Retina (tissue), 1 donor: ENCODE measurements around the gene TLE7.
A peak's percentile ranks its signal among the peaks of the same experiment; 100 is the strongest.

ENCODE experiments used
- DNase-seq: peaks from one replicate; pipeline ENCODE4 v3.0.0-alpha.2; 2016

TLE7 gene

DNA sequence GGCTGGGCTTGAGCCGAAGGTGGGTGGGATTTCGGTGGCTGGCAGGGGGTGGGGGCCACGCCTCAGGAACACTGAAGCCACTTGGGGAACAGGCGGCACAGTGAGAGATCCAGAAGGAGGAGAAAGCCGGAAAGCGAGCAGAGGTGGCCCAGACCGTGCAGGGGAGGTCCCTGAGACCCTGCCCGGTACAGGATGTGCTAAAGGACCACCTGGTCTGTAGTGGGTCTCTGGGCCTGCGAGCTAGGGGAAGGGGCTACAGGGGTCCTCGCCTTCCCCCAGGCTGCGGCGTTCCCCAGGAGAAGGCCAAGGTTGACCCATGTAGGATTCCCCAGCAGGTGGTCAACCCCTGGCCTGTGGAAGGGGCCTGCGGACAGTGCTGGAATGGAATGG, at the start of gene TLE7:
TSS of gene TLE7 (minus strand) at position 4 of the 390 bp plus-strand sequence. CDS start 8,730 bp downstream, outside the sequence.
- DNase-seq: no peak

DNA sequence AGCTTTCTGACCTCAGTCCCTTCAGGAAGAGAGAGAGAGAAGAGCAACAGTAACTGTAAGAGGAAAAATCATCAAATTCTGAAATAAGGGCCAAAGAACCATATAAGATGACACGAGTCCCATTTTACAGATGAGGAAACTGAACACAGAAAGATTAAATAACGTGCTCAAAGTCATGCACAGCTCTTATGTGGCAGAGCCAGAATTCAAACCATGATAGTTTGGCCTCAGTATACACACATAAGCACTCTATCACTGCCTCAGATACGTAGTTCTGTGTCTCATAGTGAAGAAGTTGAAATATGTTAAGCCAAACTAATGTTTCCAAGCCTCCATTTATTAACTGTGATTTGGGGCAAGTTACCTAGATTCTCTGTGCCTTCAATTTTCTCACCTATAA, 49.2 kb upstream of the TLE7 start:
- DNase-seq: no peak

DNA sequence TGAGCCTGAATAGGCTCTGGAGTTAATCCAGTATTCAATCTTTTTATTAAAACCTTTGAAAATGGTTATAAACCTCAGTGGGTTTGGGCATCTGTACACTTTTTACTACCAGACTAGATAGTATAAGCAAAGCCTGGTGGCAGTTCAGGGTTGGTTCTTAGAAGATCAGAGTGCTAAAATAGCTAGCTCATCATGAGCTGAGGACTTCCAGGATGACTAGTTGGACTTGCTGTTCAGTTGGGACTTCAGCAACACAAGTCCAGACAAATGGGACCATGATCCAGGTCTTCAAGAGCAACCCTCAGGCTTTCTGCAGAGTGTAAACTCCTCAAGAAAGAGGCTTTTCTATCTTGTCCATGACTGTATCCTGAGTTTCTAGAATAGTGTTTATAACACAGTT, 48.5 kb upstream of the TLE7 start:
- no peak for DNase-seq

DNA sequence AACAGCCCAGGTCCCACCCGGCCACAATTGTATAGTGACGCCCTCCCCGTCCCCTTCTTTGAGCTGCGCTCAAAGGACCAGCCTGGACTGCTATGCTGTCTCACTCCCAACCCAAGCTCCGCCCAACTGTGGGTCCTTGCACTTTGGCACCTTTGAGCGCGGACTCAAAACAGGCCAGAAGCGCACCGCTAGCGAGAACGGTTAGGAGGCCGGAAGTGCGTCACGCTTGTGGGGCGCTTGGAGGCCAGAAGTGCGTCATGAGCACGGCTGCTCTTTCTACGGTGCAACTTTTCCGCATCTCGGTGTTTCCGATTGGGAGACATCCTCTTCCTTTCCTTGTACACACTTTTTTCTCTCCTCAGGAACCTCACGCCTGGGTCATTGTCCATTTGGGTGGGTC, 47.3 kb upstream of the TLE7 start, which contains the start of gene ZNF19:
TSS of gene ZNF19 (minus strand) at position 203 of the 400 bp plus-strand sequence. CDS start 7,210 bp downstream, outside the sequence.
- DNase-seq: no peak

DNA sequence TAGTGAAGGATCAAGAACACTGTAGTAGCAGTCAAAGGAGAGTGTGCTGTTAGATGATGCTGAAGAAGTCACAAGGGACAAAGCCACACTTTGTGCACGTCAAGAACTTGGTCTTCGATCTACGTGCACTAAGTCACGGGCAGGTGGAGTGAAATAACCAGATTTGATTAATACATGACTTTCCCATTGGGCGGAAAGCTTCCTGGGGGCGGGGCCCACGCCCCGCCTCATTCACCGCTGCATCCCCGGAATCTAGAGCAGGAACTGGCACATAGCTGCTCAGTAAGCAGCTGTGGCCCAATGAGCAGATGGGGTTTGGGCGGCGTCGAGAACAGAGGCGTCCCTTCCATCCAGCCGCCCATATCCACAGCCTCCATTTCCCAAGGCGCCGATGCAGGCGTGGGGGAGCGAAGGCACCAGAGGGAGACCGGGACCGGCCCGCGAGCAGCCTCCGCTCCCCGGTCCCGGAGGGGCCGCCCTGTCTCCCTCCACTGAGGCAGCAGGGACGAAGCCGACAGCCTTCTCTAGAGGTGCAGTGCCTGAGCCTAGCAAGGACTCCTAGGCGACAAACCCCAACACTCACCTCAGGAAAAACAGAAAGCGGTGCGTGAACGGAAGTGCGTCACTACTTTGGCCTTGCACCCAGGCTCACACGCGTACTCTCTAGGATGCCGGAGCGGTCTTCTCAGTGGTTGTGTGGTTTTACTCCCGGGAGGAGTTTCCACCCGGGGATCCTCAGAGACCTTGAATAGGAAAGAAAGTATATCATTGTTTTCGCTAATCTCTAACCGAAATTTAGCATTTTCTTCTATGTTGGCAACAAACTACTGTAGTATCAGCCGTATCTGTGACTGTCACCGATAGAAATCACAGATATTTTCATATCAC, 42.4 kb upstream of the TLE7 start:
- DNase-seq: peak; percentile 95

DNA sequence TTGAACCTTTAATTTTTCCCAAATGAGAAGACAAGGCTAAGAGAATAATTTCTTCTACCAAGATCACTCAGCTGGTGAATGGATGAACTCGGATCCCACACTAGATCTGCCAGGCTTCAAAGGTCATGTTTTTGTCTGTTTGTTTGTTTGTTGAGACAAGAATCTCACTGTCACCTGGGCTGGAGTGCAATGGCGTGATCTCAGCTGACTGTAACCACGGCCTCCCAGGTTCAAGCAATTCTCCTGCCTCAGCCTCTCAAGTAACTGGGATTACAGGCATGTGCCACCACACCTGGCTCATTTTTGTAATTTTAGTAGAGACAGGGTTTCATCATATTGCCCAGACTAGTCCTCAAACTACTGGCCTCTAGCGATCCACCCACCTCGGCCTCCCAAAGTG, 40.7 kb upstream of the TLE7 start:
- DNase-seq: no peak

DNA sequence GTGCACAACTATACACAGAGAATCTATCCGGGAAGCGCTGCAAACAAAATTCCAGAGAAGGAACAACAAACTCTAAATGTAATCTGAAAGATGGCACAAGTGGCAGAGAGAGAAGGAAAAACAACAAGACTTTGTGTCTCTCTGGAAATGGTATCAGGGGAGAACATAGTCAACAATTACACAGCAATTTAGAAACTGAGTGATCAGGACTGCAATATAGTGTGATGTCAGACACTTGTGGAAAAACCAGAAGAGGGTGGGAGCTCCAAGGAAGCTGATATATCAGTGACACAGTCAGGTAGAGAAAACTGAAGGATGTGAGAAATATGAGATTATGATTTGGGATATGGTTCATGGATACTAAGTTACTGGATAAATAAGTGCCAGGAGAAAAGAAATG, 39.1 kb upstream of the TLE7 start:
- no peak for DNase-seq

DNA sequence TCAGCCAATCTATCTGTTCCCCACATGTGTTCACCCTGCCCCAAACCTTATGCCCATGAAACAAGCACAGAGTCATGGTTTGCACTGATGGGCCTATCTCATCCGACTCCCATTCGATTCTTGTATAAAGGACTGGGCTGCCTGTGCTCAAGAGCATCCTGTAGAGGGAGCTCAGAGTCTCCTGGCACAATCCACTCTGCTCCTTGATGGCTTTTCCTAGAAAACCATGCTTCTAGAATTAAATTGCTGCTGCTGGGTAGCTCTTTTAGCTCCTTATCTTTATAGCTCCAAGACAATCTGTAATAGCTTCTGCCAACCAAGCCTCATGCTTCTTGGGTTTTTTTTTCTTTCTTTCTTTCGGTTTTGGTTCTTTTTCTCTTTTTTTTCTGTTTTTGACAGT, 37.6 kb upstream of the TLE7 start:
- no peak for DNase-seq

DNA sequence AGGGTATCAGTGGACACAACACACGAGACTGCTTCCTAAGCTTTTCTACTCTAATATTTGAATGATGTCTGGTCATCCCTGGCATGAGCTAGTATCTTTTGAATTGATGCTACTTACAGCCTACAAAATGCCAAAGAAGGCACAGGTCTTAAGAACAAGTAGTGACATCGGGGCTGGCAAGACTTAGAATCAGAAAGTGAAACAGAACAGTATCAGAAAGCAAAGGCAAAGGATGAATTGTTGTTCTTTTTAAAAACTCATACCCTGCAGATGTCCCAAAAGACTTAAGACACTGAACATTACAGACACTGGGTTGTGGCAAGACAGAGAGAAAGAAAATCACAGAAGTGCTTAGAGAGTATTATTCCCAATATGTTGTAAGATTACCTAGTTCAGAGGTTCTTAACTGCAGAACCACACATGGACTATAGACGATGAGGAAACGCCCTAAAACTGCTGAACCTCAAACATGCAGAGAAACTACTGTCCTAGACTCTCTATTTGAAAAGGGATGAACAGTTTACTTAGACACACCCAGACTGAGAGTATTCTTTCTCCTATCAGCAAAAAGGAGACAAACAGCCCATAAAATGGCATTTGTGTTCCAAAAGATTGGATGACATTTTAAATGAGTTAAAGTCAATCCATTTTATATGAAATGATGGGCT, 34.7 kb upstream of the TLE7 start:
- no peak for DNase-seq

DNA sequence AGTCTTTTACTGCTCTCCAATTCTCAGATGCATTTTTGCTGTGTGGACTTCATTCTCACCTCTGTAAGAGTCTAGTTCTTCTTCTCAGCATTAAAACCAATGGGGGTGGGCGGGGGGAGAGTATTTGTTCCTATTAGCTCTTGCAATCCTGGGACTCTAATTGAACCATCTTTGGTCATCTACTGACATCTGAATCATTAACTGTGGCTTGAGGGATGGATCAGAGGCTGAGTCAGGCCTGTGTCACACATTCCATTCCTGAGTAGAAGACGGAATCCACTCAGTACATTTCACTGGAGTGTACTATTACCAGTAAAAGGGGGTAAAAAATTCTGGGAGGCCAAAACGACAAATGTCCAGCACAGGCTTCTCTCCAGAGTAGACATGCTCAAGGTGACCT, 33.0 kb upstream of the TLE7 start:
- no peak for DNase-seq

DNA sequence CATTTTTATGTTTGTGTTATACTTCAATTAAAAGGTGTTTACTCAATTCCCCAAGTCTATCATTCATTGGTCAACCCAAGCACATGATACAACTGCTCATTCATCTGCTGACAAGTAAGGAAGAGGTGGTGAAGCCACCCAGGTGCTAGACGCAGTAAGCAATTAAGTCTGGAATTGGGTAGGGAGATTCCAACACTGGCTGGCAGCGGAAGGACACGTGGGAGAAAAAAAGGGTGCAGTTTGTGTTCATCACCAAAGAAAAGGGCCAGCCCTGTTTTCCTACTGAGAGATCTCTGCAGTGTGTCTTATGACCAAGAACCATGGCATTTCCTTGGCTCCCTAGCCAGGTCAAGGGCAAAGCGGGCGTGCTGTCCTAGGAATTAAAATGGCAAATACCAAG, 32.0 kb upstream of the TLE7 start:
- DNase-seq: no peak

DNA sequence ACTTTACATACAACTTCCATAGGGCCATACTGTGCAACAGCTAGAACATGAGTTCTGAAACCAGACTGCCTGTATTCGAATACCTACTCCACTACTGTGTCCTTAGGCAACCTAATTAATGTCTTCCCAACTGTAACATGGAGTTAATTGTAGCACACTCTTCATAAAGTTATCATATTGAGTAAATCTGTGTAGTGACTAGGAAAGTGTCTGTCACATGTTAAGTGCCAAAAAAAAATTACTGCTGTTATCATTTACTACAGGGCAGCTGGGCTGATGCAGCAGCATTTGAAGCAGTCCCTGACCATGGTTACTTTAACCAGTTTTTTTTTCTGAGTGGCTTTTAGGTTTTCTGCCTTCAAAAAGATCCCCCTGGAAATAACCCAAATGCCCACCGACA, 31.1 kb upstream of the TLE7 start:
- DNase-seq: no peak

DNA sequence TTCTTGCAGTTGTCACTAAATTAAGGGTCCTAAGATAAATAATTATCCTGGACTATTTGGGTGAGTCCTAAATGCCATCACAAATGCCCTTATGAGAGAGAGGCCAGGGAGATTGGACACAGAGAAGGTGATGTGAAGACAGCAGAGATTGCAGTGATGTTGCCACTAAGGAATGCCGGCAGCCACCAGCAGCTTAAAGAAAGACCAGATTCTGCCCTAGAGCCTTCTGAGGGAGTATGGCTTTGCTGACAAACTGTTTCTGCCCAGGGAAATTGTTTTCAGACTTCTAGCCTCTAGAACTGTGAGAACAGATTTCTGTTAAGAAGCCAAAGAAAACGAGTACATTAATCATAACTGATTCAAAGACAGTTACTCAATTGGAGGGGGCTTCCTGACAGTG, 30.2 kb upstream of the TLE7 start:
- no peak for DNase-seq

DNA sequence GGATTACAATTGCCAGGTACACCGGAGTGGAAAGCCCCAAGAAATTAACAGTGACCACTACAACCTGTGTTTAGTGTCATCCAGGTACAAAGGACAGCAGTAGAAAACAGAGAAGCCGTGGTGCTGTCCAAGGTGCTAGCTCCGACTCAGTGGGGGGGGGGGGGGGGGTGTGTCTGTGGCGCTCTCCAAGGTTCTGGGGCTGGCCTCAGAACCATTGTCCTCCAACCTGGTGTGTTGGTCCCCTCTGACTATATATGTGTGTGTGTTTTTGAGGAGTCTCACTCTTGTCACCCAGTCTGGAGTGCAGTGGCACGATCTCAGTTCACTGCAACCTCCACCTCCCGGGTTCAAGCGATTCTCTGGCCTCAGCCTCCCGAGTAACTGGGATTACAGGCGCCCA, 26.0 kb upstream of the TLE7 start:
- peak; percentile 52 for DNase-seq

DNA sequence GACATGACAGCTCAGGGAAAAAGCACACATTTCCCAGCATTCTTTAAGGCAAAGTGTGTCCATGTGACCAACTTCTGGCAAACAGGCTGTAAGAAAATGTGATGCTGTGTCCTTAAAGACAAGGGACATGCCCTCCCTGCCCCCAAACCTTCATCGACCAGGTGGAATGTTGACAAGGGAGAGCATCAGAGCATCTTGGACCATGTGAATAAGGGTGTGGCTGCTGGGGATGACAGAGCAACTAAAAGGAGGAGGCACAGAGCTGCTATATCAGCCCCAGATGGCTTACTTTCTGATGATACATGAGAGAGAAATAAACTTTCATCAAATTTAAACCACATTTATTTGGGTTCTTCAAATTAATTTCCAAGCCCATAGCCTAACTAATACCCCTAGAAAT, 22.4 kb upstream of the TLE7 start:
- no peak for DNase-seq

DNA sequence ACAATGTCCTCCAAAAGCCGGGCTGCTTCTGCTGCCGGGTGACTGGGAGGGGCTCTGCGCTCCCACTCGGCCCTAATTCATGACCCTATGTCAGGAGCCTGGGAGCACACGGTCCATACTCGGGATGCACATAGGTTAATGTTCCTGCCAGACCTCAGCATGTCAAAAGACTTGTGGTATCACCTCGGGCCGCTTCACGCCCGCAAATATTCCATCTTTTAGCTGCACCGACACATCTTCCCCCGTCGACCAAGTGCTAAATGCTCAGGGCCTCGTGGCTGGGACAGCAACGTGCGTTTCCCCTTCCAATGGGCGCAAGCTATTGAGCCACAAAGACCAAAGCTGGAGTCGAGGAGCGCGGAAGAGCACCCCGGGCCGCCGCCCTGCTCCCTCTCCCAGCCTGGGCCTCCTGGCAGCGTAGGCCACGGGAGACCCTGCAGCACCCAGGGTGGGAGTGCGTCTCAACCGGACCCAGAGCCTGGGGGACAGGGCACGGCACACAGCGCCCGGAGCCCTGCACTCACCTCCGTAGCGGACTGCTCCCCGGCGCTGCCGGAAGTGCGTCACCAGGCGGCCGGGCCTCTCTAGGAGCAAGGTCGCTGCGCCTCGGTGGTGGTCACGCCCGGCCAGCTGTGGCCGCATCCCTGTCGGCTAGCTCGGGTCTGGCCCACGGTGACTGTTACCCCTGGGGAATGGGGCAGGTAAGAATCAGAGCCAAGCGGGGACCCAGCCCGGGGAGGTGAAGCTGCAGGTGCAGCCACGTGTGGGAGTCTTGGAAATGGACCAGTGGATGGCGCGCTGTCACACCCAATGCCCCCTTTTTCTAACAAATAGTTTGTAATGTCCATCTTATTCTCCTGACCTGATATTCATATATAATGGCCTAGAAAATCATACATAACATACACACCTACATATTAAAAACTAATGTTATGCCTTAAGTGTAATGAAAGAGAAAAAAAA, 20.1 kb upstream of the TLE7 start, which contains the start of gene ZNF23:
TSS of gene ZNF23 (minus strand) at position 562 of the 963 bp plus-strand sequence. CDS start 5,451 bp downstream, outside the sequence.
- peak; percentile 96 for DNase-seq

DNA sequence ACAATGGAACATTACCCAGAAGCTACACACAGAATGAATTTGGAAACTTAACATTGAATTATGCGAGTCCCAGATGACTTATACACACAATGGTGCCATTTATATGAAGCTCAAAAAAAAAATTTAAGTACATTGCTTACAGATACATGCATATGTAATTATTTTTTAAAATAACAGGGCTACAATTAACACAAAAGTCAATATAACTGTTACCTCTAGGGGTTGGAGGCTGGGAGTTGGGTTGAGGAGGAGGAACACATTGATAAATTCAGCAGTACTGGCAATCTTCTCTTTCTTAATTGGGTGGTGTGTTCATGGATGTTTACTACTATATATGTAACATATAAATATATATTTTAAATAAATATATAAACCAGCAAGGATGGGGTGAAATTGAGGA, 19.1 kb upstream of the TLE7 start:
- DNase-seq: no peak

DNA sequence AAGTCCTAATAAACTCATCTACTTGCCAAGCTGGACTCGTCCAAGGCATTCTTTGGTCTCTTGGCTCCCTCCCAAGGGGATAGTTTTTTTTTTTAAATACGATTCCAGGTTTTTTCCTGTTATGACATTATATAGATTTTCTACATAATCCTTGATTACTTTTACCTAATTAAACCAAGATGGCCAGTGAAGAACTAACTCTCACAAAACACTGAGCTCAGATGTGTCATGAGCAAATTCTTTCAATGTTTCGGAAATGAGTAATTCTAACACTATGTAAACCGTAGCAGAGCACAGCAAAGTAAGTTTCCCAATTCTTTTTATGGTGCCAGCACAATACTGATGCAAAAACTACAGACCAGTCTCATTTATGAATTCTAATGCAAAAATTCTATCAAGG, 18.4 kb upstream of the TLE7 start:
- no peak for DNase-seq

DNA sequence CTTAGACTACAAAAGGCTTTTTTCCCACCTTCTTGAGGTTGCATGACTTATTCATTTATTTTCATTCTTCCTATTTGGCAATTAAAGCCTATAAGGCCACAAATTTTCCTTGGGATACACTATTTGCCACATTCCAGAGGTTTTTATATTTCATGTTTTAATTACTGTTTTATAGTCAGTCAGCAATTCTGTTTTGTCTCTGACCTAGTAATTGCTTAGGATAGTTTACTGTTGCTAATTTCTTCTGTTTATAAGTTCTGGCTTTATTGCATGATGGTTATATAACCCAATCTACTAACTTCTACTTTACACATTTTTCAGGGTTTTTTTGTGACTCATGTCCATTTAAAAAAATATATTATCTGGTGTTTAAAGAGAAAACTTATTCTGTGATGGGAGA, 17.7 kb upstream of the TLE7 start:
- DNase-seq: no peak

DNA sequence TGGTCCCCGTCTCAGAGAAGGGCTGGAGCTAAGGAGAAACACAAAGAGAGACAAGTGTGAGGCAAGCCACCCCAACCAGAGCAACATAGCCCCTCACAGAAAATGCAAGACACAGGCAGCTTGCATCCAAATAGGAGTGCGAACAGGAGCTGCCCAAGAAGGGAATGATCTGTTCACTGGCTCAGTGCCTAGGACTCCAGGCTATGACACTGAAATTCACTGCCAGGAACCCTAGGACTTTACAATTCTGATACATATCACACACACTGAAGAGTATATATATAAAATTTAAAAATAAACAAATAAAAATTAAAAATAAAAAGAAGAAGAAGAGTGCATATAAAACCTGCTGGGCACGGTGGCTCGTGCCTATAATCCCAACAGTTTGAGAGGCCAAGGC, 14.9 kb upstream of the TLE7 start:
- DNase-seq: no peak

DNA sequence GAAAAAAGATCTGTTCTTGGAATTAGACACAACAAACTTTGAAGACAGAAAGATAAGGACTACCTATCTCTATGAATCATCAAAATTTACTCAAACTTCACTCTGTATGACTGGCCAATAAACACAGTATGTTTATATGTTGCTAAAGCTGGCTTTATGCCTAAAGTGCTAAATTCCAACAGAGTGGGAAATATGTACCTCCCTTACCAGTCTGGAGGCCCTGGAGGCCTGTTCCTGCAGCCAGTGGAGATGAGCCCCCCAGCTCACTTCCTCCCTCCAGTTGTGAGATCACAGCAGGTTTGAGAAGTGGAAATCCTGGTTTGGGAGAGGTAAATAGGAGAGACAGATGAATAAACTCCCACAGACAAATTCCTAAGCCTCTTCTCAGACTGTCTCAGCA, 11.2 kb upstream of the TLE7 start:
- no peak for DNase-seq

DNA sequence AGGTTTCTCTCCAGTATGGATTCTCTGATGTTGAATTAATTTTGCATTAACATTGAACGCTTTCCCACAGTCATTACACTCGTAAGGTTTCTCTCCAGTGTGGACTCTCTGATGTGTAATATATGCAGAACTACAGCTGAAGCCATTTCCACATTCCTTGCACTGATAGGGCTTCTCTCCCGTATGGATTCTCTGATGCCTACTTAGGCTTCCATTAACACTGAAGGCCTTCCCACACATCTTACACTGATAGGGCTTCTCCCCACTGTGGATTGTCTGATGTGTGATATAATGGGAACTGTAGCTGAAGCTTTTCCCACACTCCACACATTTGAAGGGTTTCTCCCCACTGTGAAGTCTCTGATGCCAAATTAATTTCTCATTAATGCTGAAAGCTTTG, 7.2 kb upstream of the TLE7 start:
- no peak for DNase-seq

DNA sequence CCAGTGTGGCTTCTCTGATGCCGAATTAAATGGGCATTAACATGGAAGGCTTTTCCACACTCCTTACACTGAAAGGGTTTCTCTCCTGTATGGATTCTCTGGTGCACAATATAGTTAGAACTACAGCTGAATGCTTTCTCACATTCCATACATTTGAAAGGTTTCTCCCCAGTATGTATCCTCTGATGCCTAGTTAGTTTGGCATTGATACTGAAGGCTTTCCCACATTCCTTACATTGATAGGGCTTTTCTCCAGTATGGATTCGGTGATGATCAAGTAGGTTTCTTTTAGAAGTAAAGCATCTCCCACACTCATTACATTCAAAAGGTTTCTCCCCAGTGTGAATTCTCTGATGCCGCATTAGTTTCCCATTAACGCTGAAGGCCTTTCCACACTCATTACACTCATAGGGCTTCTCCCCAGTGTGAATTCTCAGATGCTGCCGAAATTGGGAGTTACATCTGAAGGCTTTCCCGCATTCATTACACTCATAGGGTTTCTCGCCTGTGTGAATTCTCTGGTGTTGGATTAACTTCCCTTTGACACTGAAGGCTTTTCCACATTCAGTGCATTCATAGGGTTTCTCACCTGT, 6.5 kb upstream of the TLE7 start:
- DNase-seq: no peak
